ENCODE measurements around the gene EXOC6B.

EXOC6B gene

GRCh38 chr2:72172478-72172877 is 653.4 kb downstream of the EXOC6B start:
- Histone ChIP-seq H3K36me3 (ENCODE audit: control insufficient read depth, insufficient read depth, low read length) (peaks cover 12% of the 10 kb centered on the region), H3K27ac (ENCODE audit: low read depth, low read length, severe bottlenecking) (no peak overlapping the region), H3K9me3 (ENCODE audit: control insufficient read depth, low read length) (no peaks in the 10 kb centered on the region), H3K4me1 (ENCODE audit: control insufficient read depth, insufficient read depth, low read length, poor library complexity, severe bottlenecking) (peaks cover 5% of the 10 kb centered on the region), H3K4me3 (ENCODE audit: extremely low read depth, insufficient read depth, low read length, poor library complexity, severe bottlenecking) (no peak overlapping the region)
- WGBS, 2 experiments (ENCODE audit: insufficient coverage in 2 of 2), result no CpG with 5 or more reads among the region's 2 CpGs

- WGBS, 2 experiments (ENCODE audit: insufficient coverage in 2 of 2), result 88% methylated on average over 2 of the region's 3 CpGs; no CpG with 5 or more reads in 1 of the 2 experiments
- Histone ChIP-seq H3K4me3 (ENCODE audit: extremely low read depth, insufficient read depth, low read length, poor library complexity, severe bottlenecking) (no peak overlapping the region), H3K4me1 (ENCODE audit: control insufficient read depth, insufficient read depth, low read length, poor library complexity, severe bottlenecking) (no peaks in the 10 kb centered on the region), H3K9me3 (ENCODE audit: control insufficient read depth, low read length) (no peaks in the 10 kb centered on the region), H3K36me3 (ENCODE audit: control insufficient read depth, insufficient read depth, low read length) (no peaks in the 10 kb centered on the region), H3K27ac (ENCODE audit: low read depth, low read length, severe bottlenecking) (no peak overlapping the region)
These were observed 659.6 kb downstream of the EXOC6B start for GRCh38 chr2:72166279-72166678.

- H3K36me3 ChIP-seq (ENCODE audit: control insufficient read depth, insufficient read depth, low read length), result no peaks in the 10 kb centered on the region
- H3K9me3 ChIP-seq (ENCODE audit: control insufficient read depth, low read length), result no peaks in the 10 kb centered on the region
- H3K27ac ChIP-seq (ENCODE audit: low read depth, low read length, severe bottlenecking), result no peak overlapping the region
- H3K4me3 ChIP-seq (ENCODE audit: extremely low read depth, insufficient read depth, low read length, poor library complexity, severe bottlenecking), result no peak overlapping the region
- WGBS, 2 experiments (ENCODE audit: insufficient coverage in 2 of 2), result 100% methylated on average over 1 to 2 of the region's 3 CpGs
- H3K4me1 ChIP-seq (ENCODE audit: control insufficient read depth, insufficient read depth, low read length, poor library complexity, severe bottlenecking), result no peaks in the 10 kb centered on the region
These were observed 660.0 kb downstream of the EXOC6B start for GRCh38 chr2:72165792-72166191.

GRCh38 chr2:72162574-72162973 is 663.3 kb downstream of the EXOC6B start:
- no peaks in the 10 kb centered on the region for H3K36me3 ChIP-seq (ENCODE audit: control insufficient read depth, insufficient read depth, low read length)
- H3K4me3 ChIP-seq (ENCODE audit: extremely low read depth, insufficient read depth, low read length, poor library complexity, severe bottlenecking), result no peak overlapping the region
- H3K9me3 ChIP-seq (ENCODE audit: control insufficient read depth, low read length), result no peaks in the 10 kb centered on the region
- H3K27ac ChIP-seq (ENCODE audit: low read depth, low read length, severe bottlenecking), result no peak overlapping the region
- WGBS, 2 experiments (ENCODE audit: insufficient coverage in 2 of 2), result 87 to 89% methylated on average over 3 of the region's 5 CpGs
- H3K4me1 ChIP-seq (ENCODE audit: control insufficient read depth, insufficient read depth, low read length, poor library complexity, severe bottlenecking), result no peaks in the 10 kb centered on the region

GRCh38 chr2:72159211-72159993 is 666.4 kb downstream of the EXOC6B start:
- Histone ChIP-seq H3K9me3 (ENCODE audit: control insufficient read depth, low read length) (no peaks in the 10 kb centered on the region), H3K27ac (ENCODE audit: low read depth, low read length, severe bottlenecking) (no peak overlapping the region), H3K4me1 (ENCODE audit: control insufficient read depth, insufficient read depth, low read length, poor library complexity, severe bottlenecking) (no peaks in the 10 kb centered on the region), H3K4me3 (ENCODE audit: extremely low read depth, insufficient read depth, low read length, poor library complexity, severe bottlenecking) (no peak overlapping the region), H3K36me3 (ENCODE audit: control insufficient read depth, insufficient read depth, low read length) (no peaks in the 10 kb centered on the region)
- 94 to 95% methylated on average over 10 of the region's 12 CpGs for WGBS, 2 experiments (ENCODE audit: insufficient coverage in 2 of 2)

- no peaks in the 10 kb centered on the region for H3K36me3 ChIP-seq (ENCODE audit: control insufficient read depth, insufficient read depth, low read length)
These were observed 667.7 kb downstream of the EXOC6B start for GRCh38 chr2:72157871-72158771.

GRCh38 chr2:72156872-72157271 is 669.0 kb downstream of the EXOC6B start:
- Histone ChIP-seq H3K36me3 (ENCODE audit: control insufficient read depth, insufficient read depth, low read length) (no peaks in the 10 kb centered on the region), H3K4me1 (ENCODE audit: control insufficient read depth, insufficient read depth, low read length, poor library complexity, severe bottlenecking) (no peaks in the 10 kb centered on the region), H3K4me3 (ENCODE audit: extremely low read depth, insufficient read depth, low read length, poor library complexity, severe bottlenecking) (no peak overlapping the region), H3K9me3 (ENCODE audit: control insufficient read depth, low read length) (no peaks in the 10 kb centered on the region), H3K27ac (ENCODE audit: low read depth, low read length, severe bottlenecking) (no peak overlapping the region)
- WGBS, 2 experiments (ENCODE audit: insufficient coverage in 2 of 2), result 86 to 87% methylated on average over 2 of the region's 2 CpGs

More at GRCh38 chr2:72157871-72158771, 667.7 kb downstream of the EXOC6B start:
- H3K4me3 ChIP-seq (ENCODE audit: extremely low read depth, insufficient read depth, low read length, poor library complexity, severe bottlenecking), result no peak overlapping the region
- H3K27ac ChIP-seq (ENCODE audit: low read depth, low read length, severe bottlenecking), result no peak overlapping the region
- no peaks in the 10 kb centered on the region for H3K4me1 ChIP-seq (ENCODE audit: control insufficient read depth, insufficient read depth, low read length, poor library complexity, severe bottlenecking)
- 94 to 100% methylated on average over 3 to 5 of the region's 8 CpGs for WGBS, 2 experiments (ENCODE audit: insufficient coverage in 2 of 2)
- H3K9me3 ChIP-seq (ENCODE audit: control insufficient read depth, low read length), result no peaks in the 10 kb centered on the region

GRCh38 chr2:72155737-72156136 is 670.1 kb downstream of the EXOC6B start:
- WGBS, 2 experiments (ENCODE audit: insufficient coverage in 2 of 2), result 96 to 100% methylated on average over 3 to 5 of the region's 5 CpGs
- no peaks in the 10 kb centered on the region for H3K4me1 ChIP-seq (ENCODE audit: control insufficient read depth, insufficient read depth, low read length, poor library complexity, severe bottlenecking)
- H3K36me3 ChIP-seq (ENCODE audit: control insufficient read depth, insufficient read depth, low read length), result no peaks in the 10 kb centered on the region
- H3K27ac ChIP-seq (ENCODE audit: low read depth, low read length, severe bottlenecking), result no peak overlapping the region
- no peak overlapping the region for H3K4me3 ChIP-seq (ENCODE audit: extremely low read depth, insufficient read depth, low read length, poor library complexity, severe bottlenecking)
- no peaks in the 10 kb centered on the region for H3K9me3 ChIP-seq (ENCODE audit: control insufficient read depth, low read length)

GRCh38 chr2:72155151-72155550 is 670.7 kb downstream of the EXOC6B start:
- H3K27ac ChIP-seq (ENCODE audit: low read depth, low read length, severe bottlenecking), result no peak overlapping the region
- WGBS, 2 experiments (ENCODE audit: insufficient coverage in 2 of 2), result 75 to 92% methylated on average over 2 to 3 of the region's 3 CpGs

GRCh38 chr2:72154386-72154975 is 671.4 kb downstream of the EXOC6B start:
- 90% methylated on average over 11 to 12 of the region's 16 CpGs for WGBS, 2 experiments (ENCODE audit: insufficient coverage in 2 of 2)
- H3K36me3 ChIP-seq (ENCODE audit: control insufficient read depth, insufficient read depth, low read length), result no peaks in the 10 kb centered on the region
- no peak overlapping the region for H3K4me3 ChIP-seq (ENCODE audit: extremely low read depth, insufficient read depth, low read length, poor library complexity, severe bottlenecking)
- no peaks in the 10 kb centered on the region for H3K9me3 ChIP-seq (ENCODE audit: control insufficient read depth, low read length)
- no peaks in the 10 kb centered on the region for H3K4me1 ChIP-seq (ENCODE audit: control insufficient read depth, insufficient read depth, low read length, poor library complexity, severe bottlenecking)
- H3K27ac ChIP-seq (ENCODE audit: low read depth, low read length, severe bottlenecking), result no peak overlapping the region

More at GRCh38 chr2:72155151-72155550, 670.7 kb downstream of the EXOC6B start:
- Histone ChIP-seq H3K4me1 (ENCODE audit: control insufficient read depth, insufficient read depth, low read length, poor library complexity, severe bottlenecking) (no peaks in the 10 kb centered on the region), H3K36me3 (ENCODE audit: control insufficient read depth, insufficient read depth, low read length) (no peaks in the 10 kb centered on the region), H3K4me3 (ENCODE audit: extremely low read depth, insufficient read depth, low read length, poor library complexity, severe bottlenecking) (no peak overlapping the region), H3K9me3 (ENCODE audit: control insufficient read depth, low read length) (no peaks in the 10 kb centered on the region)

Measured in mesodermal cell (in vitro differentiated cells).